GM13976 (cell line): ENCODE results near the gene ELOVL4.

Experiments used
- DNase-seq: peaks from one replicate; pipeline ENCODE4 v3.0.0; 2012; ENCODE audit warnings: low spot score
- CTCF ChIP-seq: IDR thresholded peaks from 2 replicates; pipeline ENCODE4 v1.5.1; 2012; ENCODE audit warnings: borderline replicate concordance, mild to moderate bottlenecking; ENCODE audit not compliant: insufficient read depth; ENCODE audit errors: extremely low read depth, missing control alignments, control extremely low read depth
- in situ Hi-C: fragments of 300-500 bp; cut with MboI; formaldehyde crosslinking; loops from one replicate; pipeline ENCODE4 v1.12.0; 2022; ENCODE audit warnings: low sequenced_read_pairs, mixed read lengths, inconsistent platforms; ENCODE audit not compliant: unreplicated experiment

ELOVL4 gene

GRCh38 chr6:79946272-79947190 is 822 bp downstream of the ELOVL4 start:
- peak; percentile 26 for DNase-seq
- in situ Hi-C loops, result no loop called here
- TF ChIP-seq CTCF, result no peak

GRCh38 chr6:79943133-79943532 is 4.2 kb downstream of the ELOVL4 start:
- in situ Hi-C loops, result no loop called here
- TF ChIP-seq CTCF, result no peak
- DNase-seq, result no peak

- TF ChIP-seq CTCF, result no peak
- in situ Hi-C loops, result no loop called here
- no peak for DNase-seq
Measured at GRCh38 chr6:79941489-79942151, 5.7 kb downstream of the ELOVL4 start.

- DNase-seq, result no peak
- in situ Hi-C loops, result no loop called here
- TF ChIP-seq CTCF, result no peak
Measured at GRCh38 chr6:79928478-79928998, 18.8 kb downstream of the ELOVL4 start.

- in situ Hi-C loops, result no loop called here
- no peak for TF ChIP-seq CTCF
- DNase-seq, result no peak
Measured at GRCh38 chr6:79927758-79928157, 19.6 kb downstream of the ELOVL4 start.

- TF ChIP-seq CTCF, result no peak
- DNase-seq, result no peak
- in situ Hi-C loops, result no loop called here
Measured at GRCh38 chr6:79923270-79923669, 24.1 kb downstream of the ELOVL4 start.
